ENCODE measurements around the gene CNIH3.
"Not testable (repeated sequence)": the region's sequence is repeated elsewhere in the genome, so short reads cannot be mapped to it uniquely, and the experiment has no call there.

The CNIH3 gene

DNA sequence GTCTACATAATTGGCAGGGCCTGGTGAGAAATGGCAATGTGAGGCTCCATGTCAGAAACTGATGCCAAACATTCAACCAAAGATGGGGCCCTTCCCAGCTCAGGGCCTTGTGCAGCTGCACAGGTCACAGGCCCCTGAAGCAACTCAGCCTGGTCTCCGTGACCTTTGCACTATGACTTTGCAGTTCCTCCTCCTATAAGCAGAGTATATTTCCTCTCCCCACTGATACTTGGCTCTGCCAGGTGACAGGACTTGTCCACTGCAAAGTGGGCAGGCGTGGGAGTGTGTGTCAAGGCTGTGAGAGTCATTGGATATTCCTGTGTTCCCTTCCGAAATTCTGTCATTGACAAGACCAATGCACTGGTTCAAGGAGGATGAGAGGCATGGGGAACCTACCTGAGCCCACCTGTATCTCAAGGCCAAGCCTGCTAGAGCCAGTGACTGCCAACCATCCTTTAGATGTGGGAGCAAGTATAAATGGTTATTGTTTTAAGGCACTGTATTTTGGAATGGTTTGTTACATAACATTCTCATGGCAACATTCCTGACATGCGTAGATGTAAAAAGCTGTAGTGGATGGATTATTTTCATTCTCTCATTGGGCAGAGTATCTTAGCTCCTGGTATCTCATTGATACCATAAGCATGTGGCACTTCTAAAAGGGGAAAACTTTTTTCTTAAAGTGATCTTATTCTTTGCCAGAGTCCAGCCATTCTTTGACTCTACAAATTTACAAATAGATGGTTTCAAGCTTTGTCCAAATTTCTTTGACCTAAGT lies 75.2 kb downstream of the CNIH3 start:
- no peak for DNase-seq

DNA sequence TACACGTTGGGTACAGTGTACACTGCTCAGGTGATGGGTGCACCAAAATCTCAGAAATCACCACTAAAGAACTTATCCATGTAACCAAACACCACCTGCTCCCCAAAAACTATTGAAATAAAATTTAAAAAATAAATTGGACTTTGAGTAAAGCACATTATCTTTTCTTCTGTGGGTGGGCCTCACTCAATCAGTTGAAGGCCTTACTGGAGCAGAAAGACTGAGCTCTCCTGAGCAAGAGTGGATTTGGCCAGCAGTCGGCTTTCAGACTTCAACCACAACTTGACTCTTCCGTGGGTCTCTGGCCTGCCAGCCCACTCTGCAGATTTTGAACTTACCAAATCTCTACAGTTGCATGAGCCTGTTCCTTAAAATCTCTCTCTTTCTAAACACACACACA lies 78.9 kb downstream of the CNIH3 start:
- no peak for DNase-seq

DNA sequence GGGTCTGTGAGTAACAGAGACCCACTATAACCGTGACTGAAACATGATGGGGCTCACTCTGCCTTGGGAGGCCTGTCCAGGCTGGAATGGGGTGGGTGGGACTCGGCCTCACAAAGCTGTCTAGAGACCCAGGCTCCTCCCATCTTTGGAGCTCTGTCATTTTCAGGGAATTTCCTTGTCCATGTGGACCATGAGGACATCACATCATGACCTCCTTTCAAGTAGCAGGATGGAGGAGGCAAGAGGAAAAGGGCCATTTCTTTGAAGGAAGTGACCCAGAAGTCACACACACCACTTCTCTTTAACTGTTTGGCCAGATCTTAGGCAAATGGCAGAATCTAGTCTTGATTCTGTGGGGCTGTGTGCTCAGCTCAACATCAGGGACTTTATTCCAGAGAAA lies 79.9 kb downstream of the CNIH3 start:
- DNase-seq, result no peak

DNA sequence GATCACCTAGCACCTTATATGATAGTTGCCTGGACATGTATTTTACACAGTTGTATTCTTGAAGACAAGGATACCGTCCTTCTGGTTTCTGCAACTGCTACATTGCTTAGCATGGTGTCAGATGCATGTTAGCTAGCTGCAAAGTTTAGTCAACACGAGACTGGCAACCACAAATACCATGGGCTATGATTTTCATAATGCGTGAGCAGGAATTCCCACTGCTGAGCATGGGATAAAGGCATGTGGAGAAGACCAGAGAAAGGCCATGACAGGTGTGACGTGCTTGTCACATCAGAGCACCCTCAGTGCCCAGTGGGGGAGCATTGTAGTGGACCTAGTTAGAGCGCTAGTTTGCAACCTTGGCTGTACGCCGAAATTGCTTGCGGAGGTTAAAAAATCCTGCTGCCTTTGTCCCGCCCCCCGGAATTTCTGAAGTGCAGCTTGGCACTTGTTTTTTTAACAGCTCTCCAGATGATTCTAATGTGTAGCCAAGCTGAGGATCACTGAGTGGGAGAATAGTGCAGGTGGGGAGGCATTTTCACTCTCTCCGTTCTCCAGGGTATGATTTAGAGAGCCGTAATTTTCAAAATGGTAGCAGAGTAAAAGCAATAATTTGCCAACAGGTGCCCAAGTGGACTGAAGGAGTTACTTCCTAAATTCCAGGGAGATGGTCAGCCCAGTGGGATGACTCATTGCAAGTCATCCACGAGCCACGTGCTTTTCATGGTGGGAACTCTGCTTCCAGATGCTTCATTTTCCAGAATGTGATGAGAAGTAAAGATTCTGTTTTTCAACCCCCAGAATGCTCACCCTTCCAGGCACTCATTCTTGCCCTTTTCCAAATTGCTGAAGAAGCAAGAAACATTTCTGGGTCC lies 81.0 kb downstream of the CNIH3 start:
- no peak for DNase-seq

DNA sequence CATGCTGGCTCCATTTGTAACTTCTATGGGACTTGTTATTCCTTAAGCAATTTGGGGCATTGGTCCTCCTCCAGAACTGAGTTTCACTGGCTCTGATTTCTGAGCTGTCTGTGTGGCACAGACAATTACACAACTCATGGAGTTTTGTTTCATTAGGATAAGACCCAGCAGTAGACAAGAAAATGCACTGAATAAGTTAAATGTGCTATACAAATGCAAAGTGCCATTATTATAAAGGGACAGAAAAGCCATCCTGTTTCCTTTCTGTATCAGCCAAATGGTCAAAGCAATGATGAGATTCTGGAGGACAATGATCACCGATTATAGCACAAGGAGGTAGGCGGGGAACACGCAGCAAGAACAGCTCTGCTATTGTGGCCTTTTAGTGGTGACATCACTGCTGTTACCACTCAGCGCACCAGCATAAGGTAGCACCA lies 81.9 kb downstream of the CNIH3 start:
- DNase-seq, result no peak

DNA sequence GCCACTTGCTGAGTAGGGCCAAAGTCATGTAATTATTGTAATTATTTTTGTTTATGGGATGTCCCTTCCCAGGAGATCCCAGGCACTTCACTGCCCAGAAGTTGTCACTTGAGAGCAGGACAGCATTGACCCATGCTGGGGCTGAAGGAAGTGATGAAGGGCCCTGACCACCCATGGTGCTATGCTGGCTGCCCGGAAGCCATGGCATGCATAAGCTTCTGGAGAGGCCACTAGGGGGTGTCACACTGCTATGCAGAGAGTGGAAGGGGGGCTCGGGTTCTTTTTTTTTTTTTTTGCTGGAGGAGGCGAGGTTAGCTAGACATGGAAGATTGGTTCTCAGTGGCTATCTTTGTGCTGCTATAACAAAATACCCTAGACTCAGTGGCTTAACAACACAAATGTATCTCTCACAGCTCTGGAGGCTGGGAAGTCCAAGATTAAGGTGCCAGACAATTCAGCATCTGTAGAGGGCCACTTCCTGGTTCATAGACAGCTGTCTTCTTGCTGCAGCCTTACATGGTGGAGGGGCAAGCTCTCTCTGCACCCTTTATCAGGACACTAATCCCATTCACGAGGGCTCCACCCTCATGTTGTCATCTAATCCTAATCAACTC lies 84.9 kb downstream of the CNIH3 start:
- peak; percentile 14 for DNase-seq

DNA sequence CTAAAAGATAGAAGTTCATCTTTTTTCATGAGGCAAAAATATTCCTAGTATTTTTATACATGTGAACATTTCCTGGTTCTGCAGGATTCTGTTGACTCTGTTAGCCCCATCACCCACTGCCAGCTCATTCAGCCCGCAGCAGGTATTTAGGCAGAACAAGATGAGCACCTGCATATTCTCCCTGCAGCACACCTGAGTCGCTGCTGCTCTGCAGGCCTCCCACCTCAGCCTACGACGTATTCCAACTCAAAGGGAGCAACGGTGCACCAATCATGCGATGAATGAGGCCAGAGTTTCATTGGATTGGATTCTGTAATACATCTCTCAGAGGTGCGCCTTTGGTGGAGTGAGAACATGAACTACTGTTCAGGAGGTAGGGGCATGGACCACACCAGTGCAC lies 87.6 kb downstream of the CNIH3 start:
- no peak for DNase-seq

DNA sequence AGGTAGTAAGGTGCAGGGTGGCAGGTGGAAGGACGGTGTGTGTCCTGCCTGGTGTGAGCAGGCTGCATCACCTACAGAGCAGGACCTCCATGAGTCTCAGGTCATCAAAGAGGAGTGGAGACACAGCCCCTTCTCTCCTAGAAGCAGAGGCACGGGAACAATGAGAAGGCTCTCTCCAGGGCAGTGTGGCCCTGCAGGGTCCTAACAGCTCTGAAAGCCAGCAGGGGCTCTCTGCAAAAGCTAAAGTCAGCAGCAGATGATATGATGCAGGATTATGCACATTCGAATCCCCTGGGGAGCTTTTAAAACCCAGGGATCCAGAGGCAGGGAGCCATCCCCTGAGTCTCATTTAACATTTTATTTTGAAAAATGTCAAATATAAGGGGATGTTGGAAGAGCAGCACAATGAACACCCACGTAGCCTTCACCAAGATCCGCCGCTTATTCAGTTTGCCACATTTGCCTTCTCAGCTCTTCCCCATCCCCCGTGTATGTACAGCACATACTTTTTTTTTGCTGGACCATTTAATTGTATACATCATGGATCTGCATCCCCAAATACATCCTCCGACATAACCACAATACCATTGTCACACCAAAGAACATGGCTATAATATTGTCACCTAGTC lies 88.1 kb downstream of the CNIH3 start:
- DNase-seq, result no peak

DNA sequence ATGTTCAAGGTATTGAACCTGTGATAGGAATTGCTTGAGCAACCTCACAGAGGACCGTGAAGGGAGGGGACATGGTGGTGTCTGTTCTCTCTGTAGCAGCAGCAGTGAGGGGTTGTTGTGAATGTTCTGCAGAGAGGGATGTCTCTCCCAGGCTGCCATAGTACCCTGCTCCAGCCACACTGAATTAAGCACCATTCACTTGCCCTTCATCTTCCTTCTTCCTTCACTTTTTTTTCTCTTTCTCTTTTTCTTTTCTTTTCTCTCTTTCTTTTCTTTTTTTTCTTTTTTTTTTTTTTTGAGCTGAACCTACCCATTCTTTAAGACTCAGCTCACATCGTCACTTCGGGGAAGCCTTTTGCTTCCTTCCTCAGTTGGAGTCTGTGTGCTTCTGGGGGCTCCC lies 89.5 kb downstream of the CNIH3 start:
- DNase-seq, result no peak

DNA sequence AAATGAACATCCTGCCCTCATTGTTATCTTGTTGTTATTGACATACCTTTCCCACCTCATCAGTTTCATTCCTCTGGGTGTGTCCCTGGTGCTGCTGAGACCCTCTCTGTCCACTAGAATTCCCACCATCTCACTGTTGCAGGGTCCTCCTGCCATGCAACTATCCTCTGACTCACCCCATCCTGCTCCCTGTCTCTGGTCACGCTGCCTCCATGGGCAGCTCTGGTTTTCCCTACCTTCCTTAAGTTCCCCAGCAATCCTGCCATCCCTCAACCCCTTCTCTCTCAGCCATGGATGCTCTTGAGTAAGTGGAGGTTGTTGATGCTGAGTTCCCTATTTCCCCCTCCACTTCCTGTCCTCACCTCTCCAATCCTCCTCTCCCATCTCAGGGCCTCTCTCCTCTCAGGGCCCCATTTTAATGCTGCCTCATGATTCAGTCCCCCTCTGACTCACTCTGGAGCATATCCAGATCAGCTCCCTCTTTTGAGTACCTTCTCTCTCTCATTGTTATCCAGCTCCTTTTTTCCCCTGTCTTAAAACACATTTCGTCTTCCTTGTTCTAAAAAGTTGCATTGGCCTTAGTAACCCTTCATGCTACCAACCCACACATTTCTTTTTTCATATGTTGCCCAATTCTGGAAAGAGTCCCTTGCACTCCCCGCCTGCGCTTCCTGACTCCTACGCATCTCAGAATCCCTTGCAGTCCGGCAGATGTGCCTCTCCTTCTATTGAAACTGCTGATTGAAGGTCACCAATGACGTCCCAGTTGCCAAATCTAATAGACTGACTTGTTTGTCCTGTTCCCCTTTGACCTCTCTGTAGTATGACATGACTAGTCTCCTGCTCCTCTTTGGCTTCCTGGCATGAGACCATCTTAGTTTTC lies 92.0 kb downstream of the CNIH3 start:
- no peak for DNase-seq

DNA sequence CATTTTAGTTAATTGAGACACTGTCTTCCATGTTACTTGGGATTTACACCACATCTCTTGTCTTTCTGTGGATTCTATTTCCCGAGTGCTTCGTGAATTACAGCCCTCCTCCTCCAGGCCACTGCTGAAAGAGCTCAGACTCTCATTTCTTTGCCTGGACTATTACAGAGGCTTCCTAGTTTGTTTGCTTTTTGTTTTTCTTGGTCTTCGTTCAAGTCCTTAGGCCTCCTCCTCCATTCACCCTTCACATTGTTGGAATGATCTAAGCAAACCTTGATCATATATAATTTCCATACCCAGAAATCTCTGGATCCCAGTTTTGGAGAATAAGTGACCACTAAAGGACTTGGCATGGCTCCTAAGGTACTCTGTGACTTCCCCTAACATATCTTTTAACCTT lies 94.1 kb downstream of the CNIH3 start:
- no peak for DNase-seq

DNA sequence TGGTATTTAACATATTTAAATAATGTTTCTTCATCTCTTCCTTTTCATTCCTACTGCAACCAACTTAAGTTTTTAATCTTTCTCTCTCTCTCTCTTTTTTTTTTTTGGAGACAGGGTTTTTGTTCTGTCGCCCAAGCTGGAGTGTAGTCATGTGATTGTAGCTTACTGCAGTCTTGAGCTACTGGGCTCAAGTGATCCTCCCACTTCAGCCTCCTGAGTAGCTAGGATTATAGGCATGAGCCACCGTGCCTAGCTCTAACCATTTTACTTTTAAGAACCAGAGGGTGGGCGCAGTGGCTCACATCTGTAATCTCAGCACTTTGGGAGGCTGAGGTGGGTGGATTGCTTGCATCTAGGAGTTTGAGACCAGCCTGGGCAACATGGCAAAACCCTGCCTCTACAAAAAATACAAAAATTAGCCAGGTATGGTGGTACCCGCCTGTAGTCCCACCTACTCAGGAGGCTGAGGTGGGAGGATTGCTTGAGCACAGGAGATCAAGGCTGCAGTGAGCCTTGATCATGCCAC lies 95.2 kb downstream of the CNIH3 start:
- DNase-seq, result not testable (repeated sequence)

DNA sequence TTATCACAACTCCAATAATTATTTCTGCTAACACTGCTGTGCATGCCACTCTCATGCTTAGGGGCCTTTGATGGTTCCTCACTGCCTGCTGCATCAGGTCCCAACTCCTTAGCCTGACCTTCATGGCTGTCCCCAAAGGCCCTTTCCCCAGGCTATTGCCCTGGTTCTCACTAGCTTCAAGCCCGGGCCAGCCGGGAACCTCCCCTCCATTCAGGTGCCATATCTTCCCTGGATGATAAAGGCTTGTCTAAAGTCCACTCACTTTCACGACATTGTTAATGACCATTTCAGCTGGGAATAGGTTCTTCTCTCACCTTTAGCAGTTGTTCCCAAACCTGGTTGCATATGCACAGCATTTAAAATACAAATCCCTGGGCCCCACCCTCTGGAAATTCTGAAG lies 95.8 kb downstream of the CNIH3 start:
- no peak for DNase-seq

DNA sequence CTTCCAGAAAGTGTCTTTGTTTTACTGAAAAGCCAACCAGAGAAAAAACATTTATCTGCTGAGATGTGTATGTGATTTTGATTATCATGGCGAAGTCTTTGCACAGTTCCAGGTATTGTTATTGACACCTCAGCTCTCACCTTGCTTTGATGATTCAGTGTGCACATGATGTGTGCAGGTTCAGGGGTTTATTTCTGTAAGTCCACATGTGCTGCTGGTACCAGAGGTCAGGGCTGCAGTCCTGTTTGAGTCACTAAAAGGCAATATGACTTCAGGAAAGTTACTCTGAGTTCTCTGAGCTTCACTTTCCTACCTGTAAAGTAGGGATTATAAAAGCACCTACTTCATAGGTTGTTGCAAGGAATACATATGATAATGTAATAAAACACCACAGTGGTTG lies 97.1 kb downstream of the CNIH3 start:
- DNase-seq, result no peak

DNA sequence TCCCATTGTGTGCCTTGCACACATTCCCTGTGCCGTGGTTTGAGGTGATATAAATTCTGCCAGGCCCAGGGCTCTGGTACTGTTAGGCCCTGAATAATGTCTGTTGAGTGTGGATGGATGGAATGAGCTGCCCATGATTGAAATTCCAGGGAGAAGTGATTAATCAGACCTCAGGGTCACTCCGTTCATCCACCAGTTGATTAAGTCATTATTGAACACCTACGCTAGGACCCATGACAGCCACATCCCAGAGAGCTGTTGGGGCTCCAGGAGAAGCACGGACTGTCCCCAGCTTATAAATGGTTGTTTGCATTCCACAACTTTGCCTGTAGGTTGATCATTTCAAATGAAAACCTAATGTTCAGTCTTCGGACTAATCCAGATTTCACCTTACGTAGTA lies 98.4 kb downstream of the CNIH3 start:
- DNase-seq, result no peak

DNA sequence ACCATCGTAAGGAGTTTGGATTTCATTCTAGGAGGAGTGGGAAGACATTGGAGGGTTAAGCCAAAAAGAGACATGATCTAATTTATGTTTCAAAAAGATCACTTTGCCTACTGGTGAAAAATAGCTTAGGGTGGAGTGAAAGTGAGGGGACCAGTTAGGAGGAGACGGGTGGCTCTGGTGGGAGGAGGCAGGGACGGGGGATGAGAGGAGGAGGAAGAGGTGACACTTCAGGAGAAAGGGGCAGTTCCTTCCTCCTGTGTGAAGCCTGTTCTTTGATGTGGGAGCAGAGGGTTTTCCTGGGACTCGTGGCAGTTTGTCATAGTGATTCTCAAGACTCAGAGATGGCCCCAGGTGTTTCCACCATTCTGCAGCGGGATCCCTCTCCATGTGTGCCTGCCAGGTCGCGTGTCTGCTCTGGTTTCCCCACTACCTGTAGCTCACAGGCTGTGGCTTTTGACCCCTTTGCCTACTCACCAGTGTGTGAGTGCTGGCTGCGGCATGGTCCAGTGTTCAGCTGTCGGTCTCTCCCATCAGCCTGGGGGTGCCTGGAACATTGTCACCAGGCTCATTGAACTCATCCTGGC lies 102.4 kb downstream of the CNIH3 start:
- no peak for DNase-seq

DNA sequence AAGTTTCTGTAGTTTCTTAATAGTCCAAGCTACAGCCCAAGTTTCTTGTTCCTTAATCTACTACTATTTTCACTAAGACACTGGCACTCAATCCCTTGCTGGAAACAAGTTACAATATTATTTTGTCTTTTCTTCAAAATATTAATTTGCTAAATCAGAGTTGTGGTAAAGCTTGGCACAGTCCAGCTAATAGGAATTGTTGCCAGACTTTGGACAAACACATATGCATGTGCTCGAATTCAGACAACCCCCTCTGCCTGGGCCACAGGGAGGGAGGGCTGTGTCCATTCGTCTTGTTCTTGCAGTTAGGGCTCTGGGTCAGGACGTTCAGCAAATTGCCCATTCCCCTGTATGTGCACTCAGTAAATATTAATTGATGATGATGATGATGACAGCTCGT lies 103.6 kb downstream of the CNIH3 start:
- DNase-seq, result no peak

DNA sequence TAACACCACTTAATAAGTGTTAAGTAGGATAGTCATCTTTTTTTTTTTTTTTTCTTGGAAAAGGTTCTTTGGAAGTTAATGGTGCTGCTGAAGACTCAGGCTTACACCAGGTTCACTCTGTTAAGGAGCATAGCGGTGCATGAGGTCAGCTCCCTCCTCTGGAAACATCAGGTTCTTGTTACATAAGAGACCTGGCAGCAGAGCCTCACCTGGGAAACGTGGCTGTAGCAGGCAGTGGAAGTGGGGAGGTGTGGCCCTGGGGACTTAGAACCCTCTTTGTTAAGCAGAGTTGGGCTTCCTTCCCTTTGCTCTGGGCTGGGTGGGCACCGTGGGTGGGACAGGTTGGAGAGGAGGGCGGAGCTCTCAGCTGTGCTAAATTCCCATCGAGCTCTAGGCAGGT lies 104.1 kb downstream of the CNIH3 start:
- DNase-seq, result no peak

DNA sequence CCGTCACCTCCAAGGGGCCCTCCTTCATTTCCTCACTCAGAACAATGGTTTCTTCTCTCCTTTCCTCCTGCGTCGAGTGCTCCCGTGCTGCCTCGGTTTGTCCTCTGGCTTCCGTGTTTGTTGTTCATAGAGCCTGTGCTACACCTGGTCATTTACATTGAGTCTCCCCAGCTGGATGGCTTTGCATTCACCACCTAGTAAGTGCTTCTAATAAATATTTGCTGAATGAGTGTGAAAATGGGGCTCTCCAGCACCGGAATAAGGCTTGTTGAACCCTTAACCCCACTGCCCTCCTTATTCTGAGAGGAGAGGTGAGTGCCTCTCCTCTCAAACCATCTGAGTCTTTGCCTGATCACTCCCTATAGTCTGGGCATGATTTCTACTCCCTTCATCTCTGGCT lies 104.9 kb downstream of the CNIH3 start:
- DNase-seq, result no peak

DNA sequence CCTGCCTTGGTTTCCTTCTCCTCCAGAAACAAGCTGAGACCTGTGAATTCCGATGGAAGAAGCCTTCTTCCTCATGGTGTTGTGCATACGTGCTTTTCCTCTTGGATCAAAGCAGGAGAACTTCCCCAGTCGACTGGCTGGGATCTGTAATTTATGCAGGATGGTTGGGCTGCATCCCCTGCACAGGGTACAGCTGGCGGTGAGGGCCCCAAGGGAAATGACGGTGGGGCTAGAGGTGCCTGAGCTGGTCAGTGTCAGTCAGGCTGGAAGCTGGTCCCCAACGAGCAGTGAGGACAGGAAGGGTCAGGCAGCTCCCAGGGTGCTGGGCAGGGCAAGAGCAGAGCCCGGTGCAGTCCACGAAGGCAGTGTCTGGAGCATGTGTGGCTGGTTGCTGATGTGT lies 106.7 kb downstream of the CNIH3 start:
- no peak for DNase-seq

DNA sequence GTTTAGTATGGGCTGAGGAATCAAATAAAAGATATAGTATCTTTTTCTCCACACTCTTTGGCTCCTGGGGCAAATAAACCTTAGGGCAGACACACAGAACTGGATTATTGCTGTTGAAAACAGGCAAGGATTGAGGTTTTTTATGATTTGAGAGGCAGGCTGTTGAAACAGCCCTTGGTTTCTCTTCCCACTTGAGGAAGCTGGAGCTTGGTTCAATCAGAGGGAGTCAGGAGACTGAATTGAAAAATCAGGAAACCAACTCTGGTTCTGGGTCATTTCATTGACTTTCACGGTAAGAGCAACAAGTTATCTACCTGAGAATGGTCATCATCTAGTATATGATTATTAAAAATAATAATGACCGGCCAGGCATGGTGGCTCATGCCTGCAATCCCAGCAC lies 108.4 kb downstream of the CNIH3 start:
- DNase-seq, result no peak

Measured in hematopoietic multipotent progenitor cell treated with erythropoietin and hydrocortisone succinate and interleukin-3 and kit ligand, for 8 days (in vitro differentiated cells).